Kidney epithelial cell (primary cell): Measurements from ENCODE around the gene ADAMTS2. TPM values are rescaled to one million over a fixed set of nuclear protein-coding genes. Genes with fewer than 3 reads are reported as not detected.

Source experiments
- DNase-seq: peaks from one replicate; pipeline ENCODE4 v3.0.0-alpha.2; 2010; ENCODE audit warnings: low read depth
- H3K27me3 ChIP-seq: 2 replicates; pipeline ENCODE4 v1.6.0; 2011; ENCODE audit warnings: low read length; ENCODE audit not compliant: control insufficient read depth, insufficient read depth
- H3K36me3 ChIP-seq: 2 replicates; pipeline ENCODE4 v1.5.1; 2011; ENCODE audit warnings: low read length; ENCODE audit not compliant: control insufficient read depth, insufficient read depth
- H3K4me3 ChIP-seq: 2 replicates; pipeline ENCODE4 v1.5.1; 2011; ENCODE audit warnings: low read depth, mild to moderate bottlenecking, control low read depth, low read length
- CTCF ChIP-seq: IDR thresholded peaks from 2 replicates; pipeline ENCODE4 v1.5.1; 2011; ENCODE audit warnings: mild to moderate bottlenecking, moderate library complexity, low read length, control low read depth, inconsistent platforms; ENCODE audit not compliant: insufficient read depth, poor library complexity, severe bottlenecking
- total RNA-seq: library from RNA; depleted of rRNA; stranded (reverse); fragments of >200 nt; gene quantifications from 2 replicates; pipeline ENCODE4 v1.2.3, GENCODE V29; 2015

The ADAMTS2 gene
- total RNA-seq, 1 donor from 2014 or later, result 1.8 TPM

- H3K4me3 ChIP-seq, result no peak overlapping the region
- no peaks in the 10 kb centered on the region for H3K27me3 ChIP-seq
- no peaks in the 10 kb centered on the region for H3K36me3 ChIP-seq
- no peak for TF ChIP-seq CTCF
- DNase-seq, result no peak
Measured at GRCh38 chr5:179124853-179125788, 220.1 kb downstream of the ADAMTS2 start.

GRCh38 chr5:179124273-179124852 is 220.9 kb downstream of the ADAMTS2 start:
- DNase-seq, result no peak
- Histone ChIP-seq H3K27me3 (no peaks in the 10 kb centered on the region), H3K4me3 (no peak overlapping the region), H3K36me3 (no peaks in the 10 kb centered on the region)
- no peak for TF ChIP-seq CTCF

- no peaks in the 10 kb centered on the region for H3K27me3 ChIP-seq
- TF ChIP-seq CTCF, result no peak
- no peak overlapping the region for H3K4me3 ChIP-seq
- H3K36me3 ChIP-seq, result no peaks in the 10 kb centered on the region
- no peak for DNase-seq
Measured at GRCh38 chr5:179123491-179124272, 221.6 kb downstream of the ADAMTS2 start.

GRCh38 chr5:179123109-179123426 is 222.2 kb downstream of the ADAMTS2 start:
- no peaks in the 10 kb centered on the region for H3K36me3 ChIP-seq
- DNase-seq, result no peak
- H3K4me3 ChIP-seq, result no peak overlapping the region
- no peak for TF ChIP-seq CTCF
- H3K27me3 ChIP-seq, result no peaks in the 10 kb centered on the region

- no peak for TF ChIP-seq CTCF
- no peaks in the 10 kb centered on the region for H3K27me3 ChIP-seq
- no peak for DNase-seq
Measured at GRCh38 chr5:179122411-179123108, 222.7 kb downstream of the ADAMTS2 start.

More at GRCh38 chr5:179122411-179123108, 222.7 kb downstream of the ADAMTS2 start:
- no peak overlapping the region for H3K4me3 ChIP-seq
- no peaks in the 10 kb centered on the region for H3K36me3 ChIP-seq
